IMR-90 (cell line): ENCODE data around the gene ELL2. TPM values are rescaled to one million over a fixed set of nuclear protein-coding genes. Genes with fewer than 3 reads are reported as not detected.

Experiments used
- ATAC-seq: fragments of 200-7000 bp; cut with Tn5 transposase; 2 replicates; pipeline ENCODE4 v1.9.1; 2020; ENCODE audit warnings: low read depth, mild to moderate bottlenecking, moderate library complexity
- BruUV-seq: library from RNA; stranded (reverse); fragments of 400-500 nt; replicated peaks from 2 replicates; lab custom pipeline; 2021; lab: Mats Ljungman, UMichigan
- CTCF ChIA-PET: fragments of 300-600 bp; formaldehyde crosslinking; extraction: SDS; loops from one replicate; lab custom pipeline; 2021; ENCODE audit warnings: antibody characterized with exemption; lab: Yijun Ruan, JAX
- POLR2A ChIA-PET: fragments of 300-600 bp; sonication (Branson Sonifier 250); formaldehyde crosslinking; loops from one replicate; lab custom pipeline; 2022; ENCODE audit warnings: antibody characterized with exemption; ENCODE audit not compliant: unreplicated experiment; lab: Charles Lee
- DNase-seq: peaks from one replicate; pipeline ENCODE4 v3.0.0; 2013
- H2AFZ ChIP-seq: replicated peaks from 2 replicates; pipeline ENCODE3; 2013; ENCODE audit warnings: low read length, mild to moderate bottlenecking; ENCODE audit not compliant: poor library complexity
- H2AK5ac ChIP-seq: 2 replicates; pipeline ENCODE4 v1.6.1; 2013; ENCODE audit warnings: low read depth, low read length, inconsistent platforms
- H2AK9ac ChIP-seq: replicated peaks from 2 replicates; pipeline ENCODE3; 2013; ENCODE audit warnings: mild to moderate bottlenecking, low read depth, low read length, moderate library complexity; ENCODE audit not compliant: poor library complexity
- H2BK120ac ChIP-seq: 2 replicates; pipeline ENCODE4 v1.6.1; 2013; ENCODE audit warnings: low read depth, low read length, inconsistent platforms
- H2BK15ac ChIP-seq: 3 replicates; pipeline ENCODE4 v1.6.1; 2013; ENCODE audit warnings: low read depth, low read length, inconsistent platforms
- H2BK20ac ChIP-seq: 2 replicates; pipeline ENCODE4 v1.6.1; 2013; ENCODE audit warnings: low read depth, mild to moderate bottlenecking, inconsistent platforms, low read length, moderate library complexity
- H2BK5ac ChIP-seq: 2 replicates; pipeline ENCODE4 v1.6.1; 2013; ENCODE audit warnings: mild to moderate bottlenecking, low read depth, low read length, inconsistent platforms; ENCODE audit not compliant: poor library complexity, severe bottlenecking
- H3K14ac ChIP-seq: replicated peaks from 2 replicates; pipeline ENCODE4 v1.6.1; 2013; ENCODE audit warnings: low read depth, low read length, inconsistent platforms
- H3K18ac ChIP-seq: 2 replicates; pipeline ENCODE4 v1.6.1; 2013; ENCODE audit warnings: low read depth, low read length, control low read depth
- H3K23ac ChIP-seq: 2 replicates; pipeline ENCODE4 v1.6.1; 2013; ENCODE audit warnings: low read depth, low read length, inconsistent platforms
- H3K27ac ChIP-seq: 2 replicates; pipeline ENCODE4 v1.5.1; 2013; ENCODE audit warnings: mild to moderate bottlenecking, control low read depth, low read length; ENCODE audit not compliant: insufficient read depth
- H3K27me3 ChIP-seq: 2 replicates; pipeline ENCODE4 v1.6.1; 2013; ENCODE audit warnings: low read length; ENCODE audit not compliant: control insufficient read depth, insufficient read depth
- H3K36me3 ChIP-seq: 2 replicates; pipeline ENCODE4 v1.6.1; 2013; ENCODE audit warnings: low read length, mixed read lengths; ENCODE audit not compliant: control insufficient read depth, insufficient read depth
- H3K4ac ChIP-seq: 2 replicates; pipeline ENCODE4 v1.6.1; 2013; ENCODE audit warnings: low read depth, low read length, inconsistent platforms
- H3K4me1 ChIP-seq: 2 replicates; pipeline ENCODE4 v1.6.1; 2013; ENCODE audit warnings: low read length, mixed read lengths; ENCODE audit not compliant: control insufficient read depth, insufficient read depth
- H3K4me2 ChIP-seq: 2 replicates; pipeline ENCODE4 v1.6.1; 2013; ENCODE audit warnings: low read depth, mild to moderate bottlenecking, control low read depth, low read length, moderate library complexity
- H3K4me3 ChIP-seq: 2 replicates; pipeline ENCODE4 v1.5.1; 2013; ENCODE audit warnings: low read depth, mild to moderate bottlenecking, control low read depth, low read length, moderate library complexity; ENCODE audit not compliant: insufficient read depth
- H3K56ac ChIP-seq: 2 replicates; pipeline ENCODE4 v1.6.1; 2013; ENCODE audit warnings: low read length, inconsistent platforms; ENCODE audit not compliant: insufficient read depth; ENCODE audit errors: extremely low read depth
- H3K79me1 ChIP-seq, 2 experiments: 2 replicates each; pipeline ENCODE4 v1.6.1; 2013; ENCODE audit warnings: low read length in 2 of 2, inconsistent platforms in 1 of 2, low read depth in 1 of 2
- H3K9ac ChIP-seq: 2 replicates; pipeline ENCODE4 v1.6.1; 2013; ENCODE audit warnings: low read depth, low read length, control low read depth
- H3K9me1 ChIP-seq: 2 replicates; pipeline ENCODE4 v1.6.1; 2013; ENCODE audit warnings: low read length, inconsistent platforms; ENCODE audit not compliant: insufficient read depth
- H3K9me3 ChIP-seq: 2 replicates; pipeline ENCODE4 v1.6.1; 2013; ENCODE audit warnings: low read length; ENCODE audit not compliant: control insufficient read depth, insufficient read depth
- H4K20me1 ChIP-seq: 2 replicates; pipeline ENCODE4 v1.6.1; 2013; ENCODE audit warnings: low read length, inconsistent platforms; ENCODE audit not compliant: insufficient read depth
- H4K5ac ChIP-seq: 2 replicates; pipeline ENCODE4 v1.6.1; 2013; ENCODE audit warnings: mild to moderate bottlenecking, low read depth, low read length, control low read depth
- H4K8ac ChIP-seq, 2 experiments: 2 replicates each; pipeline ENCODE4 v1.6.1; 2013; ENCODE audit warnings: low read depth in 2 of 2, low read length in 2 of 2, control low read depth in 1 of 2, inconsistent platforms in 1 of 2
- H4K91ac ChIP-seq: 2 replicates; pipeline ENCODE4 v1.6.1; 2013; ENCODE audit warnings: low read depth, low read length, inconsistent platforms; ENCODE audit not compliant: insufficient read depth
- CEBPB ChIP-seq: IDR thresholded peaks from 2 replicates; pipeline ENCODE4 v1.6.1; 2012; ENCODE audit warnings: low read depth, low read length, improper control_type of control experiment
- POLR2A ChIP-seq: IDR thresholded peaks from 2 replicates; pipeline ENCODE4 v1.6.1; 2012; ENCODE audit warnings: mild to moderate bottlenecking, low read depth, low read length
- WGBS, 2 experiments: methylation state at CpG; one replicate each; pipeline versions ENCODE4 v1.1.5 to v1.1.7; 2013; ENCODE audit warnings: missing lambda C conversion rate in 2 of 2; ENCODE audit not compliant: insufficient read length in 1 of 2; ENCODE audit errors: extremely low coverage in 2 of 2; 5-methylcytosine and 5-hydroxymethylcytosine counted together
- dilution Hi-C: fragments of 300-500 bp; cut with HindIII; formaldehyde crosslinking; loops from one replicate; pipeline ENCODE4 v1.14.3; 2018; ENCODE audit warnings: low sequenced_read_pairs; ENCODE audit not compliant: unreplicated experiment
- in situ Hi-C: fragments of 300-500 bp; cut with MboI; formaldehyde crosslinking; loops from 3 replicates; pipeline ENCODE4 v1.14.3; 2019; ENCODE audit warnings: low sequenced_read_pairs, inconsistent platforms, mixed read lengths
- intact Hi-C: fragments of 100-400 bp; cut with micrococcal nuclease; formaldehyde crosslinking; loops from 2 replicates; pipeline ENCODE4 v1.10.0; 2022
- polyA plus RNA-seq, 3 experiments: library from polyadenylated mRNA; depleted of rRNA; stranded (reverse); fragments of >200 nt; gene quantifications; 2 replicates each; pipeline ENCODE4 v1.2.3, GENCODE V29; 2012; ENCODE audit warnings: low replicate concordance in 1 of 3
- total RNA-seq: library from RNA; depleted of rRNA; stranded (reverse); fragments of >200 nt; gene quantifications from 2 replicates; pipeline ENCODE4 v1.2.3, GENCODE V29; 2012

Gene ELL2
- total and polyA plus RNA-seq, 2 of the 4 experiments (the other 2 are of a cell fraction): 61.4 to 92.5 TPM

DNA sequence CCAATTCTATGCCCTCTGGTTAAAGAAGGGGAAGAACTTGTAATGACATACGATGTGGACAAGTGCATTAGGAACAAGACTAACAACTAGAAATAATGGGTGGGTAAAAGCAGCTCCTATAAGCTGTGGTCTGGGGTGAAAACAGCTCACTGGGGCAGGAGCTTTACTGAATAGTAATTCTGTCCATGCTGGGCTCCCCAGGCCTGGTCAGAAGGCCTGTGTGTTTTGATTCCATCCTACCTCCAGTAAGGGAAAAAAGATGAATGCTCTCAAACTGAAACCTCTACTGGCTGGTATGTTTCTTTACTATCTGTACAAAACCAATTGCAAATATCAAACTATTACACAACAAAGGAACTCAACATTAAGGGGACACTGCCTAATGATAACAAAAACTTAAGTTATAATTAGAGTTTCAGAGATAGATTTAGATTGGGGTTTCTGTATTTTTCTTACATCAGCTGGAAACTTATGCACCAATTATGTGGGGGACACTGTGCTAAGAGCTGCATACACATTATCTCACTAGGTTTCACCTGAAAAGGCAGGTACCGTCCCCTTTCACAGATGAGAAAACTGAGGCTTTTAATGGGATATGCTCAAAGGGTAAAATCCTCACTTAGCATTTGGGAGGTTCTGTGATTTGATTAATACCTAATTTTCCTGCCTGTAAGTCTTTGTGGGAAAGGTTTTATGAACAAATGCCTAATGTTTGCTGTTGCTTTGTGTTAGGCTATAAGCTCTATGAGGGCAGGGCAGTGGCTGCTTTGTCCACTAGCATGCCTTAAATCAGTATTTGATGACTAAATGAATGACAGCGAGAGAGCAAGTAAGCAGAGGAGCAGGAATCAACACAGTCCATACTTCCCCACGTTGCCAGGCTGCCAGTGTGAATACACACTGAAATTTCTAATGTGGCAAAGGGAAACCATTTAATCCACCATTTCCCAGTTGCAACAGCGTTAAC lies 53.6 kb downstream of the ELL2 start:
- H3K14ac ChIP-seq: peak overlapping the region; percentile 55; the same call in 1 of the 2 replicates

More for the DNA sequence above, 53.6 kb downstream of the ELL2 start:
- no peak overlapping the region for H4K5ac ChIP-seq
- H2BK20ac ChIP-seq: no peak overlapping the region
- H3K9ac ChIP-seq: no peak overlapping the region
- H3K79me1 ChIP-seq: peaks cover 20 to 87% of the 10 kb centered on the region in 2 experiments
- H2BK15ac ChIP-seq: no peak overlapping the region
- in situ Hi-C loops: no loop called here
- H2AFZ ChIP-seq: no peak overlapping the region
- H3K27me3 ChIP-seq: no peaks in the 10 kb centered on the region
- no peak overlapping the region for H3K4ac ChIP-seq
- dilution Hi-C loops: no loop called here
- H3K18ac ChIP-seq: no peak overlapping the region
- TF ChIP-seq CEBPB (peak; percentile 38), POLR2A (no peak)
- peak overlapping the region; percentile 42 for H2BK5ac ChIP-seq
- H3K4me3 ChIP-seq: no peak overlapping the region
- DNase-seq (no peak), ATAC-seq (peak; percentile 4; the same call in 1 of the 2 replicates)
- peak overlapping the region; percentile 89 for H3K23ac ChIP-seq
- H3K4me1 ChIP-seq: peaks cover 27% of the 10 kb centered on the region
- H3K9me1 ChIP-seq: peaks cover 24% of the 10 kb centered on the region
- H4K8ac ChIP-seq: no peak overlapping the region; a peak in 1 of 4 replicates
- no peak overlapping the region for H4K91ac ChIP-seq
- H4K20me1 ChIP-seq: peaks cover 74% of the 10 kb centered on the region
- no peak overlapping the region for H2BK120ac ChIP-seq
- CTCF ChIA-PET: no interaction called here
- H3K9me3 ChIP-seq: no peaks in the 10 kb centered on the region
- intact Hi-C loops: no loop called here
- H2AK9ac ChIP-seq: no peak overlapping the region
- H3K36me3 ChIP-seq: peaks cover 54% of the 10 kb centered on the region
- POLR2A ChIA-PET: no interaction called here
- peak overlapping the region; percentile 38; the same call in 1 of the 2 replicates for H2AK5ac ChIP-seq
- no peak overlapping the region; the same call in 1 of the 2 replicates for H3K27ac ChIP-seq
- no peak overlapping the region for H3K56ac ChIP-seq
- H3K4me2 ChIP-seq: no peak overlapping the region; the same call in 1 of the 2 replicates
- no TSS peak for BruUV-seq
- whole genome bisulfite sequencing, 2 experiments: no CpG with 5 or more reads among the region's 5 CpGs
